ENCODE results near the gene FHOD3. TPM values are rescaled to one million over a fixed set of nuclear protein-coding genes. Genes with fewer than 3 reads are reported as not detected.

The FHOD3 gene
- total RNA-seq, 1 experiment from 2014 or later = 10.6 TPM

DNA sequence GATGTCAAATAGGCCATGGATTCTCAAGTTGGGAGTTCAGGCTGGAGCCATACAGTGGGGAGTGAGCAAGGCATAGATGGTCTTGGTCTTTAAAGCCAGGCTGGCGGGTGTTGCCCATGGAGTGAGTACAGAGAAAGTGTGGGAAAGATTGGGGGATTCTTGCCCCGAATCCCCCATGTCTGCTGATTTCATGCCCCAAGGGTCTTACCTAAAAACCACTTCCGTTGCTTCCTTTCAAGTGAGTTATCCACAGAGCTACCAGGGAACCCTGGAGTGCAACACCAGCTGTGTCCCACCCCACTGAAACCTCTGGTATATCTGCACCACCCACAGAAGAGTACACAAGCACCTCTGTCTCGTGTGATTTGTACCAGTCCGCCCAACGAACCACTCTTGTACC is 31.4 kb downstream of the FHOD3 start:
- Histone ChIP-seq H3K79me2 (ENCODE audit: low read depth) (no peaks in the 10 kb centered on the region), H3F3A (ENCODE audit: insufficient read depth, low read depth) (no peaks in the 10 kb centered on the region), H3K27ac (no peak overlapping the region), H3K4me3 (no peak overlapping the region), H3K27me3 (ENCODE audit: insufficient read depth, low read depth) (no peaks in the 10 kb centered on the region), H3K9me3 (ENCODE audit: insufficient read depth, low read depth) (no peaks in the 10 kb centered on the region), H4K20me1 (ENCODE audit: insufficient read depth) (no peaks in the 10 kb centered on the region), H2AFZ (no peak overlapping the region), H3K36me3 (ENCODE audit: low read depth) (no peaks in the 10 kb centered on the region), H3K4me2 (no peak overlapping the region), H3K9me2 (ENCODE audit: insufficient read depth) (no peaks in the 10 kb centered on the region), H3K4me1 (replicated peaks; ENCODE audit: insufficient read depth) (no peaks in the 10 kb centered on the region; the same call in 1 of the 2 replicates)
- intact Hi-C loops (cut with micrococcal nuclease; ENCODE audit: unreplicated experiment) = no loop called here
- ChIA-PET CTCF (no interaction called here), POLR2A (ENCODE audit: unreplicated experiment) (no interaction called here)
- DNase-seq = no peak
- TF ChIP-seq EZH2 (IDR thresholded peaks at IDR 0.05; ENCODE audit: low read depth) = no peak
- TF ChIP-seq, protein P1, sequence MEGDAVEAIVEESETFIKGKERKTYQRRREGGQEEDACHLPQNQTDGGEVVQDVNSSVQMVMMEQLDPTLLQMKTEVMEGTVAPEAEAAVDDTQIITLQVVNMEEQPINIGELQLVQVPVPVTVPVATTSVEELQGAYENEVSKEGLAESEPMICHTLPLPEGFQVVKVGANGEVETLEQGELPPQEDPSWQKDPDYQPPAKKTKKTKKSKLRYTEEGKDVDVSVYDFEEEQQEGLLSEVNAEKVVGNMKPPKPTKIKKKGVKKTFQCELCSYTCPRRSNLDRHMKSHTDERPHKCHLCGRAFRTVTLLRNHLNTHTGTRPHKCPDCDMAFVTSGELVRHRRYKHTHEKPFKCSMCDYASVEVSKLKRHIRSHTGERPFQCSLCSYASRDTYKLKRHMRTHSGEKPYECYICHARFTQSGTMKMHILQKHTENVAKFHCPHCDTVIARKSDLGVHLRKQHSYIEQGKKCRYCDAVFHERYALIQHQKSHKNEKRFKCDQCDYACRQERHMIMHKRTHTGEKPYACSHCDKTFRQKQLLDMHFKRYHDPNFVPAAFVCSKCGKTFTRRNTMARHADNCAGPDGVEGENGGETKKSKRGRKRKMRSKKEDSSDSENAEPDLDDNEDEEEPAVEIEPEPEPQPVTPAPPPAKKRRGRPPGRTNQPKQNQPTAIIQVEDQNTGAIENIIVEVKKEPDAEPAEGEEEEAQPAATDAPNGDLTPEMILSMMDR (conservative IDR thresholded peaks at IDR 0.05) = no peak
- no TSS peak for BruUV-seq (replicated peaks)

DNA sequence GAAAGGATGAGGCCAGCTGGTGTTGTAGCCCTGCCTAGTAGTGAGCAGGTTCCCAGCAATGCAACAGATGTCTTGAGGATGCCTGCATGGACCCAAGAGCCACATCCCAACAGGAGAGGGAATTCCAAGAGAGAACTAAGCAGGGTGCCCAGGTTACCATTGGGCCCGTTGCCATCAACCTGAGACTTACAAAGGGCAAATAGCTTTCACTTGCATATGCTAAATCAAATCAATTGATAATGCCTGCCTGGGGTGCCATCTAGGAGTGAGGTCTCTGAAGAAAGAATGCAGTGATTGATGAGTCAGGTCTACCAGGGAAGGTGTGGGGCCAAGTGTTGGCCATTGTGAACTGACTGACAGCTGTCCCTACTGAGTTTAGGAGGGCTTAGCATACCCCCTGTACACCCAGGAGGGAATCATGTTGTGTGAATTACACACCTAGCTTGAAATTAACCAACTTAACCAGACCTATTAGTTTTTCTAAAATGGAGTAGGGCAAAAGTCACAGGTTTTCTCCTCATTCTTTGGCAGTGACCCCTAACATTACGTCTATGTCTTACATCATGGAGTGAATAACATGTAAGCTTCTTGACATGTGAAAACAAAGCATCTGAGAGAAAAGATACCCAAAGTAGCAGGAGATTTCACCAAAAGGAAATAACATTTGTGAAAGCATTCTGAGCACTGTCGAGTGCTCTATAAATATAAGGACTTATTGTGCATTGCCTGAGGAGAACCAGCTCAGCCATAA is 32.3 kb downstream of the FHOD3 start:
- BruUV-seq (replicated peaks) = no TSS peak
- POLR2A ChIA-PET (ENCODE audit: unreplicated experiment) = interaction anchor here (0.6 kb wide), 1 partner anchor 32 kb away, joined by 4 read pairs; no protein-coding TSS in a partner anchor

DNA sequence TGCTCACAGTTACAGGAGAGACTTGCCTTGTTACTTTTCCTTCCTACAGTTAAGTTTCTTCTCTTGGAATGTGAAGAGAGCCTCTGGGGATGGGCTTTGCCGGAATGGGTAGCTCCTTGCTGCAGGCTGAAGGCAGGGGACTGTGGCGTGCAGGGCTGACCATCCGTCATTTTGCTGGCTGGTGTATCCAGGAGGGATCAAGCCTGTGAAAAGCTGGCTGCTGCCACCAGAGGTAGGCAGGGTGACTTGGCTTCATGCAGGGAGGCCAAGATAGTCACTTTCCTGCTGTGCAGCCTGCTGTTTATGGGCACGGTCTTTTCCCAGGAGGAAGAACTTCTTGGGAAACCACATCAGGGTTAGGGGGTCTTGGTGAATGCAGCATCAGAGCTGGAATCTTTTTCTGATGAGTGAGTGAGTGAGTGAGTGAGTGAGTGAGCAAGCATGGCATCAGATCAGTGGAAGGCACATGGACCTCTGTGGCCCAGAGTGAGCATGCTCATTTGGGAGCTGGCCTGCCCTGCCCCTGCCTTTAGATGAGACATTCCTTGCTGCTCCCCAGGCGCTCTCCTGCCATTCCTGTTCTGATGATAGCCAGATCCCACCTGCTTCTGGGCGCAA is 33.0 kb downstream of the FHOD3 start:
- Histone ChIP-seq H3K36me3 (ENCODE audit: low read depth) (no peaks in the 10 kb centered on the region), H2AFZ (no peak overlapping the region), H3K79me2 (ENCODE audit: low read depth) (no peaks in the 10 kb centered on the region), H3K9me3 (ENCODE audit: insufficient read depth, low read depth) (no peaks in the 10 kb centered on the region), H3K4me2 (no peak overlapping the region), H3K4me3 (no peak overlapping the region), H3K4me1 (replicated peaks; ENCODE audit: insufficient read depth) (no peaks in the 10 kb centered on the region), H3K27ac (no peak overlapping the region), H3K9me2 (ENCODE audit: insufficient read depth) (no peaks in the 10 kb centered on the region), H3F3A (ENCODE audit: insufficient read depth, low read depth) (no peaks in the 10 kb centered on the region), H3K27me3 (ENCODE audit: insufficient read depth, low read depth) (no peaks in the 10 kb centered on the region), H4K20me1 (ENCODE audit: insufficient read depth) (no peaks in the 10 kb centered on the region)
- POLR2A ChIA-PET (ENCODE audit: unreplicated experiment) = interaction anchor here (0.6 kb wide), 1 partner anchor 32 kb away, joined by 4 read pairs; no protein-coding TSS in a partner anchor
- intact Hi-C loops (cut with micrococcal nuclease; ENCODE audit: unreplicated experiment) = no loop called here
- BruUV-seq (replicated peaks) = no TSS peak
- TF ChIP-seq EZH2 (IDR thresholded peaks at IDR 0.05; ENCODE audit: low read depth) = no peak
- TF ChIP-seq, protein P1 (conservative IDR thresholded peaks at IDR 0.05) = no peak
- DNase-seq = no peak
- CTCF ChIA-PET = no interaction called here

More for the DNA sequence above, 32.3 kb downstream of the FHOD3 start:
- H2AFZ ChIP-seq = no peak overlapping the region
- H3K4me2 ChIP-seq = no peak overlapping the region
- H3K27me3 ChIP-seq (ENCODE audit: insufficient read depth, low read depth) = no peaks in the 10 kb centered on the region
- CTCF ChIA-PET = no interaction called here
- intact Hi-C loops (cut with micrococcal nuclease; ENCODE audit: unreplicated experiment) = no loop called here
- H3K27ac ChIP-seq = no peak overlapping the region
- TF ChIP-seq, protein P1 (conservative IDR thresholded peaks at IDR 0.05) = no peak
- TF ChIP-seq EZH2 (IDR thresholded peaks at IDR 0.05; ENCODE audit: low read depth) = no peak
- H3K4me1 ChIP-seq (replicated peaks; ENCODE audit: insufficient read depth) = no peaks in the 10 kb centered on the region
- H3K36me3 ChIP-seq (ENCODE audit: low read depth) = no peaks in the 10 kb centered on the region
- H3K9me2 ChIP-seq (ENCODE audit: insufficient read depth) = no peaks in the 10 kb centered on the region
- no peaks in the 10 kb centered on the region for H3F3A ChIP-seq (ENCODE audit: insufficient read depth, low read depth)
- no peak overlapping the region for H3K4me3 ChIP-seq
- H3K9me3 ChIP-seq (ENCODE audit: insufficient read depth, low read depth) = no peaks in the 10 kb centered on the region
- no peaks in the 10 kb centered on the region for H4K20me1 ChIP-seq (ENCODE audit: insufficient read depth)
- no peak for DNase-seq
- no peaks in the 10 kb centered on the region for H3K79me2 ChIP-seq (ENCODE audit: low read depth)

Data from PC-9 (cell line).